NCI-H1436 treated with DMSO at 0.1 percent for 48 hours (cell line): ENCODE data around the gene HPS3.
A peak's percentile ranks its signal among the peaks of the same experiment; 100 is the strongest.
"Not testable (repeated sequence)": the region's sequence is repeated elsewhere in the genome, so short reads cannot be mapped to it uniquely, and the experiment has no call there.

Source experiments
- DNase-seq: peaks from one replicate; lab custom pipeline; 2025; lab: John Stamatoyannopoulos, UW

HPS3 gene, protein sequence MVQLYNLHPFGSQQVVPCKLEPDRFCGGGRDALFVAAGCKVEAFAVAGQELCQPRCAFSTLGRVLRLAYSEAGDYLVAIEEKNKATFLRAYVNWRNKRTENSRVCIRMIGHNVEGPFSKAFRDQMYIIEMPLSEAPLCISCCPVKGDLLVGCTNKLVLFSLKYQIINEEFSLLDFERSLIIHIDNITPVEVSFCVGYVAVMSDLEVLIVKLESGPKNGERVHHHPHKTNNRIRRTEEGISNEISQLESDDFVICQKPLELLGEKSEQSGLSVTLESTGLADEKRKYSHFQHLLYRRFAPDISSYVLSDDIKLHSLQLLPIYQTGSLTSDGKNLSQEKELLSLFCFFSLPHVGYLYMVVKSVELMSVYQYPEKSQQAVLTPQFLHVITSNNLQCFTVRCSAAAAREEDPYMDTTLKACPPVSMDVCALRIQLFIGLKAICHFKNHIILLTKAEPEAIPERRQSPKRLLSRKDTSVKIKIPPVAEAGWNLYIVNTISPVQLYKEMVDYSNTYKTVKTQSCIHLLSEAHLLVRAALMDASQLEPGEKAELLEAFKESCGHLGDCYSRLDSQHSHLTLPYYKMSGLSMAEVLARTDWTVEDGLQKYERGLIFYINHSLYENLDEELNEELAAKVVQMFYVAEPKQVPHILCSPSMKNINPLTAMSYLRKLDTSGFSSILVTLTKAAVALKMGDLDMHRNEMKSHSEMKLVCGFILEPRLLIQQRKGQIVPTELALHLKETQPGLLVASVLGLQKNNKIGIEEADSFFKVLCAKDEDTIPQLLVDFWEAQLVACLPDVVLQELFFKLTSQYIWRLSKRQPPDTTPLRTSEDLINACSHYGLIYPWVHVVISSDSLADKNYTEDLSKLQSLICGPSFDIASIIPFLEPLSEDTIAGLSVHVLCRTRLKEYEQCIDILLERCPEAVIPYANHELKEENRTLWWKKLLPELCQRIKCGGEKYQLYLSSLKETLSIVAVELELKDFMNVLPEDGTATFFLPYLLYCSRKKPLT

GRCh38 chr3:149129326-149130205, at the start of gene HPS3:
HPS3 (plus strand) TSS chr3:149129638; CDS start chr3:149129724, 86 bp downstream.
- DNase-seq, result peak; percentile 55

DNA sequence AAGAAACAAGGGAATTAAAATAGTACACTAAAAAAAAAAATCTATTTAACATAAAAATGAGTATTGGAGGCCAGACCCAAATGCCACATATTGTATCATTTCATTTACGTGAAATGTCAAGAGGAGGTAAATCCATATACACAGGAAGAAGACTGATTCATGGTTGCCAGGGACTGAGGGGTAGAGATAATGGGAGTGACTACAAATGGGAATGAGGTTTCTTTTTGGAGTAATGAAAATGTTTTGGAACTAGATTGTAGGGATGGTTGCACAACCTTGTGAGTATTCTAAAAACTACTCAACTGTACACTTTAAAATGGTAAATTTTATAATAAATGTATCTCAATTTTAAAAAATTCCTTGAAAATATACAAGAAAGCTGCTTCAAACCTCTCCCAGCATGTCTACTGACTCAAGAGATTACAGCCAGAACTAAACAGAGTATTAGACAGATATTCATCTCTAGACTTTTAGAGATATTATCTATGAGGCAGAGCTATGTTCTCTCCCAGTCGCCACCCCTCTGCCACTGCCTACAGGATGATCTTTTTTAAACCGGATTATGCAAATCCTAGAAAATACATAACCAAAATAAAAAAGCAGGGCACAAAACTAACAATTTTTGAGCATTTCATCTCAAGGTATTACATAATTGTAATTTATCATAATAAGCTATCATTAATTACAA, 49.3 kb upstream of the HPS3 start:
- DNase-seq, result no peak

GRCh38 chr3:149080699-149081091, 48.7 kb upstream of the HPS3 start:
- DNase-seq, result no peak

GRCh38 chr3:149081772-149082171, 47.7 kb upstream of the HPS3 start:
- DNase-seq, result no peak

DNA sequence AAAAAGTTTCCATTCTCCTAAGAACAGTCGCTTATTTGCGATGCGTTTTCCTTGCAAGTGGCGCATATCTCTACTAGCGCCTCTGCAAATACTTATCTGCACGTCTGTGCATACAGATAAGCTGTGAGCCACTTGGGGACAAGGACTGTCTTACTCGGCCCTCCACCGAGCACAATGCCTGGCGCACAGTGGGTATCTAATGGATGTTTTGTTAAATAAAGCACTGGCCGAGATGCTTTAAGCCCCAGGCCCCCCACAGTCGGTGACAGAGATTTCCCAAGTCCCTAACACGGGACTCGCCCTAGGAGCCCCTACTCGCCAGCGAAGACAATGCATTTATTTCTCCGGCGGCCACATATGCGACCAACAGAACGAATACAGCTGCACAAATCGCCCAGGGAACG, 43.6 kb upstream of the HPS3 start:
- DNase-seq, result no peak

GRCh38 chr3:149086232-149086988, 43.0 kb upstream of the HPS3 start, which contains the start of gene HLTF:
HLTF (minus strand) TSS chr3:149086533; CDS start chr3:149086336, 197 bp downstream.
- peak; percentile 97 for DNase-seq

DNA sequence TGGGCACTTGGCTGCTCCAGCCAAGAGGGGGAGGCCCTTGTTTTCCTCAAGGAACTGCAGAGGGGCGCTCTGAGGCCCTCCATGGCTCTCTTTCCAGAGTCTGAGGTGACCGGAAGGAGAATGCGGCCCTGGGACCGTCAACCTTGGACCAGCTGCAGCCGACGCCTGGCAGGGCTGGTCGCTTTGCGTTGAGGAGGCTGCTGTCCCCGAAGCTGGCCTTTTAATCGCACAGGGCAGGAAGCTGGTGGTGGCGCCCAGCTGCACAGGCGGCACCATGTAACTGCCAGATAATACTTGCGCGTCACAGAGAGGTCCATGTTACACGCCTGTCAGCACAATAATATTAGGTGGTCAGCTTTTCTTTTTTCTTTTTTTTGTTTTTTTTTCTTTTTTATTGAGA, 42.2 kb upstream of the HPS3 start:
- no peak for DNase-seq

GRCh38 chr3:149089395-149089794, 40.0 kb upstream of the HPS3 start:
- DNase-seq, result no peak

GRCh38 chr3:149090461-149090860, 39.0 kb upstream of the HPS3 start:
- DNase-seq, result no peak

GRCh38 chr3:149090907-149091306, 38.5 kb upstream of the HPS3 start:
- DNase-seq, result no peak

- no peak for DNase-seq
Observed at GRCh38 chr3:149091983-149092382, 37.5 kb upstream of the HPS3 start.

DNA sequence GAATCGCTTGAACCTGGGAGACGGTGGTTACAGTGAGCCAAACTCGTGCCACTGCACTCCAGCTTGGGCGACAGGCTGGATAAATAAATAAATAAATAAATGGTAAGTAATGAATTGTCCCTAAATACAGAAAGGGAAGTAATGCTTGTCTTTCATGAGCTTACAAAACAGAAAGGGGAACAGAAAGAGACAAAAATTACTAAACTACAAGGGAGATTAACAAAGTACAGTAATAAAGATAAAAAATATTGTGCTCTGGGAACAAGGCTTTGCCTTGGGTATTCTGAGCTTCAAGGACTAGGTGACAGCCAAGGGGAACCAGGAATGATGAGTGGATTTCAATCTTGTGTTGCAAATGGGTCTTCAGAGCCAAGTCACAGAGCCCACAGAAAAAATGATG, 34.0 kb upstream of the HPS3 start:
- DNase-seq, result no peak

GRCh38 chr3:149097987-149098386, 31.5 kb upstream of the HPS3 start:
- DNase-seq, result not testable (repeated sequence)

DNA sequence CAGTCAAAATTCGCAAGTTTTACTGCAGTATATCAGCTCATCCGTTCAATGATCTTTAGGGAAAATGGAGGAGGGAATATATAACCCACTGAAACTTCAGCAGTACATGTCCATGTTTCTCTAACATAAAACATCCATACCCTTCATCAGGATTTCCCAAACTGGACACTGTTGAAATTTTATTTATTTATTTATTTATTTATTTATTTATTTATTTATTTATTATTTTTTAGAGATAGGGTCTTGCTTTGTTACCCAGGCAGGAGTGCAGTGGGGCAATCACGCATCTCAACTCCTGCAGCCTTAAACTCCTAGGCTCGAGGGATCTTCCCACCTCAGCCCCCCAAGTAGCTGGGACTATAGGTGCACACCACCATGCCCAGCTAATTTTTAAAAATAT, 28.3 kb upstream of the HPS3 start:
- DNase-seq, result no peak

DNA sequence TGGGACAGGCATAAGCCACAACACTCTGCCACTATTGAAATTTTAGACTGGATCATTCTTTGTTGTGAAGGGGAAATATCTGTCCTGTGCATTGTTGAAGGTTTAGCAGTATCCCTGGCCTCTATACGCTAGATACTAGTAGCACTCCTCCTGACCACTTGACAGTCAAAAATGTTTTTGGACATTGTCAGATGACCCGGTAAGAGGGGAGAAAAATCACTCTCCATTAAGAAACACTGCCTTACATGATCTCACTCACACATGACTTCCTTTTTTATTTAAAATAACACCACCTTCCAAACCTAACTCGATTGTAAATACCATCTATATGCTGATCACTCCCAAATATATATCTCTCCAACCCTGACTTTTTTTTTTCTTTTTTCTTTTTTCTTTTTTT, 27.8 kb upstream of the HPS3 start:
- no peak for DNase-seq

GRCh38 chr3:149104484-149104883, 25.0 kb upstream of the HPS3 start:
- DNase-seq, result no peak

DNA sequence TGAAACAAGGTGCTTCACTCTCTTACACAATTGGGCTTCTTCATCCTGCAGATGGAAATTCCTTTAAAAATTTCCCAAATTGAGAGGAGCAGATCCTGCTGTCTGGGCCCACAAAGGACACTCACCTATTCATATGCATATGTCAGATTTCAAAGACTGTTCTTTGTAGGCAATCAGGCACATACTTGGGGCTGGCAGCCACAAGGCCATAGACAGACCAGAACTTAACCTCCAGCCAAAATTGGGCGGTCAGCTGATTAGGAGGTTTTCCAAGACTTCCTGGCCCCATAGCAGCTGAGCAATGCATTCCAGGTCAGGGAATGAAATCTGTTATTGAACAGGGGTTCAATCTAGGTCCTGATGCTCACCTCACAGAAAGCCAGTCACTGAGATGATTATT, 15.0 kb upstream of the HPS3 start:
- no peak for DNase-seq

DNA sequence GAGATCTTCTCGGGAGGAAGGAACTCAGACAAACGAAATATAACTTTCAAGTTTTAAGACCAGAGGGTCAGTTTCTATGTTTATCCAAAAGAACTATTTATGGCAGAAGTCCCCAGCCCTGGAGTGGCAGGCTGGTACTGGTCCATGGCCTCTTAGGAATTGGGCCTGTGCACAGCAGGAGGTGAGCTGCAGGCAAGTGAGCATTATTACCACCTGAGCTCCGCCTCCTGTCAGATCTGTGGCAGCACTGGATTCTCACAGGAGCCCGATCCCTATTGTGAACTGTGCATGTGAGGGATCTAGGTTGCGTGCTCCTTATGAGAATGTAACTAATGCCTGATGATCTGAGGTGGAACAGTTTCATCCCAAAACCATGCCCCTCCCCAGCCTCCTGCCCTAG, 14.3 kb upstream of the HPS3 start:
- no peak for DNase-seq

DNA sequence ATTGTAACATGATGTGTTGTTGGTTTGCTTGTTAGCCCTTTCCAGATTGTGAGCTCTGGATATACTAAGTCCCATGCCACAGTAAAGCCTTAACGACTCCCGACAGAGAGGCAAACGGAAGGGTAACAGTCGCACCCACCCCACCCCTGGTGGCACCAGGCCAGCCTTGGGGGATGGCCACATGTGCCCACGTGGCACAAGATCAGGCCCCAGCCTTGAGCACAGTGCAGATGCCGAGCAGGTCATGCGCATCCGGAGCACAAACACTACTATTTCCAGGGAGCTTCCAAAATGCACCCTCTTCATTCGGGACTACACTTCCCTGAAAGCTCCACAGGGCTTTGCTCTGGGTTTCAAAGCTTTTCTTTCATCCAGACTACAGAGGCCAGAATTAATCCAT, 10.7 kb upstream of the HPS3 start:
- DNase-seq, result no peak

DNA sequence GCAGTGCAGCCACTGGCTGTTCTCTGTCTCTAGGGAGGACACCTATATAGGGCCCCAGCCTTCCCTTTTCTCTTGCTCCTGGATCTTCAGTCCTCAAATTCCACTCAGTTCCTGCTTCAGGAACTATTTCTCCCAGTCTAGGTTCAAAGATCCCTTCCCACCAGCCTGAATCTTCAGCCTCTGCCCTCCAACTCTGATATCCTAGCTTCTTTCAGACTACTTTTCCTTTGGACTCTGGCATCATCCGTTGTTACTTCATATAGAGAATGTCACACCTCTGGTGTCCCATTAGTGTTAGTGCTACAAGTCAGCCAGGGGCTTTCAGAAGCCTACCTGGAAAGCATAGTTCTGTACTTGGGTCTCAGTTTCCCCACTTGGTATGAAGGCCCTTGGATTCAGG, 10.0 kb upstream of the HPS3 start:
- DNase-seq, result no peak
